GM12874 (cell line): ENCODE data around the gene DHRS7B.

Experiments used
- TF ChIP-seq, protein P1 (sequence below): IDR thresholded peaks from 2 replicates; pipeline ENCODE4 v1.5.1; 2011; ENCODE audit warnings: low read depth, mild to moderate bottlenecking, control low read depth, low read length, moderate library complexity; ENCODE audit not compliant: insufficient read depth

DHRS7B gene

DNA sequence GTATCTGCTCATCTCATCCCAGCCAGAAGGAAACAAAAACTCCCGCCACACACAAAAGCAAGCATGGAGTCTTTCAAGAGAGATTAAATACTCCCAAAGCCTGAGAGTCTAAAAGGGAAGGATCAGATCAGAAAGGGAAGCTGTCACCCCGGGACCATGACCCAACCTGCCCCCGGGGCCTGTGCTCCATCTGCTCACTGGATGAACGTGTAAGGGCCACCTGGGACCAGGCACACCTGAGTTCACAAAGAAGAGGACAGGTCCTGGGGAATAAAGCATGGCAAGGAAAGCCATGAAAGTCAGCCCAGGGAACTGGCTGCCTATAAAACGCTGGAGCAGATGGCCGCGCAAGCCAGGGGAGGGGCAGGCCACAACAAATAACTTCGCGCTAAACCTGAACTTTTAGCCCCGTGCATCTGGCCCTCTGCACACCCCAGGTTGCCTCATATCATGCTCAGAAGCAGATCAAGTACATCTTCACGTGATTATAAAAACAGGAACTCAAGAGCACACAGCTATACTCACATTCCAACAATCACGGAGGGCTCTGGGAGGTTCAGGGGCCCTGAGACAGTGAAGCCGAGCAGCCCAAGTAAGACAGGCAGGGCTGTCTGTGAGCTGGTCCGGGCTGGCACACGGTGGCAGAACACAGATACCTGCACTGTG, 83.8 kb downstream of the DHRS7B start:
- TF ChIP-seq, protein P1, sequence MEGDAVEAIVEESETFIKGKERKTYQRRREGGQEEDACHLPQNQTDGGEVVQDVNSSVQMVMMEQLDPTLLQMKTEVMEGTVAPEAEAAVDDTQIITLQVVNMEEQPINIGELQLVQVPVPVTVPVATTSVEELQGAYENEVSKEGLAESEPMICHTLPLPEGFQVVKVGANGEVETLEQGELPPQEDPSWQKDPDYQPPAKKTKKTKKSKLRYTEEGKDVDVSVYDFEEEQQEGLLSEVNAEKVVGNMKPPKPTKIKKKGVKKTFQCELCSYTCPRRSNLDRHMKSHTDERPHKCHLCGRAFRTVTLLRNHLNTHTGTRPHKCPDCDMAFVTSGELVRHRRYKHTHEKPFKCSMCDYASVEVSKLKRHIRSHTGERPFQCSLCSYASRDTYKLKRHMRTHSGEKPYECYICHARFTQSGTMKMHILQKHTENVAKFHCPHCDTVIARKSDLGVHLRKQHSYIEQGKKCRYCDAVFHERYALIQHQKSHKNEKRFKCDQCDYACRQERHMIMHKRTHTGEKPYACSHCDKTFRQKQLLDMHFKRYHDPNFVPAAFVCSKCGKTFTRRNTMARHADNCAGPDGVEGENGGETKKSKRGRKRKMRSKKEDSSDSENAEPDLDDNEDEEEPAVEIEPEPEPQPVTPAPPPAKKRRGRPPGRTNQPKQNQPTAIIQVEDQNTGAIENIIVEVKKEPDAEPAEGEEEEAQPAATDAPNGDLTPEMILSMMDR: no peak

DNA sequence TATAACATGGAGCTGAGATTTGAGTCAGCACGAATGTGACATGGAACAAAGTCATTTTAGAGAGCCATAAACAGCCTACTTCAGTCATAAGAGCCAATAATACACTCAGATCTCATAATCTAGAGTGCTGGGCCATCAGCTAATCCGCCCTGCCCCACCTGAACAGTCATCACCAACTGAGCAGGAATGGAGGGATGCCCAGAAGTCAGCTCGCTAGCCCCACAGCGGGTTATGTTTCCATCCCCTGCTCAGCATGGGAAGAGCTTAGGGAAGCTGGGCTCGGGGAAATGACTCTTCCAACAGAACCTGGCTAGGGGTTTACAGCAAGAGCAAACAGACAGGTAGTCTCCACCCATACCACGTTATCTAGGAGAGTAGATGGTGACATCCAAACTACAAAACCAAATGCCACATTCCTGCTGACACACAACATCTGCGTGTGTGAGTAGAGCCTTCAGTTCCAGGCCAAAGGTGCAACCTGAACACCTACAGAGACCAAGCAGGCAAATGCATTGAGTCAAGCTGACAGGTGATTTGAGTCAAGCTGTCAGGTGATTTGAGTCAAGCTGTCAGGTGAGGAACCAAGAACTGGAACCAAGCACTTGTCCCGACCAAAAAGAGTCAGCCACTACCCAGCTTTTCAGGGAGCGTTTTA, 85.2 kb downstream of the DHRS7B start:
- TF ChIP-seq, protein P1: no peak

DNA sequence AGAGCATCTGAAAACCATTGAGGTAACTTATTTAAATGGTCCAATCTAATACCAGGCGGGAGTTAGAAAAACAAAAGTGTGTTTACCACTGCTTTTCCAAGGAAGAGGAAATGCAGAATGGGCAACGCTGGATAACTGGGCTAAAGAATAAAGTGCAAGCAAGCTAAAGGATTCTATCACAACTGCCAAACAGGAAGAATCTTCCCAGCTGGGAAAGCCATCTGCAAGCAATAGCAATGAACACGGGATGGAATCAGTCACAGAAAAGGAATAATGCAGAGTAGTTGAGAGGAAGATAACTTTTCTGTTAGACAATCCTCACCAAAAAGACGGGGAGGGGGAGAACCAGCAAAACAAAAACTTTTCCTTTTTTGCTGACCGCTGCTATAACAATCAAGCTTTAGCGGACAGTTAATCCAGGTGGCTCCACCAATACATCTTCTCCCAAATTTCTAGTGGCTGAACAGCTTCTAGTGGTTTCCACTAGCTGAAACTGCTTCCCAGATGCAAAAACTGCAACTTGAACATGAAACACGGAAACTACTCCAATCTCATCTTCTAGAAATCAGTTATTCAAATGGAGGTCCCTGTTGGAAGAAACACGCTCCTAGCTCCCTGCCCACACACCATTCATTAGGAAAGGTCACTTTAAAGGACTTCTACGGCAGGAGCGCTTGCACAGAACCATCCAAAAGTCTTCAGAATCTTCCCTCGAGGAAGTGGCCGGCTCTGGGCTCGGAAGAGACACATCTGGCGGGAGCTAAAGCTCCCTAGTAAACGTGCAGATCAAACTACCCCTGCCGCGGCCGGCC, 86.3 kb downstream of the DHRS7B start:
- TF ChIP-seq, protein P1: no peak

DNA sequence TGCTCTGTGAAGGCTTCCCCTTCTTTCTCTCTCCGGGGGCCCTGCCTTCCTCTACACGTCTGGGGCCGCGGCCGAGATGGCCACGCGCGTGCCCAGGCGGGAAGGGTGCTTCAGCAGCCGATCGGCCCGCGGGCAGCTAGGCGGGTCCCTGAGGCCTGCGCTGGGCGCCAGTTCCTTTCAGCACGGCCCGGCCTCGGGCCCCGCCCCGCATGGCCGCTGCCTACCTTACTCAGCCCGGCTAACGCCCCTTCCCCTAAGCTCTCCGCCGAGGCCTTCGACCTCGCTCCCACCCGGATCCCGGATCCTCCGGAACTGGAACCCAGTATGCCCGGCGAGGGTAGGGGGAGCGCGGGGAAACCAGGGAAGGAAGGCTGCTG, 86.9 kb downstream of the DHRS7B start:
- TF ChIP-seq, protein P1: no peak

DNA sequence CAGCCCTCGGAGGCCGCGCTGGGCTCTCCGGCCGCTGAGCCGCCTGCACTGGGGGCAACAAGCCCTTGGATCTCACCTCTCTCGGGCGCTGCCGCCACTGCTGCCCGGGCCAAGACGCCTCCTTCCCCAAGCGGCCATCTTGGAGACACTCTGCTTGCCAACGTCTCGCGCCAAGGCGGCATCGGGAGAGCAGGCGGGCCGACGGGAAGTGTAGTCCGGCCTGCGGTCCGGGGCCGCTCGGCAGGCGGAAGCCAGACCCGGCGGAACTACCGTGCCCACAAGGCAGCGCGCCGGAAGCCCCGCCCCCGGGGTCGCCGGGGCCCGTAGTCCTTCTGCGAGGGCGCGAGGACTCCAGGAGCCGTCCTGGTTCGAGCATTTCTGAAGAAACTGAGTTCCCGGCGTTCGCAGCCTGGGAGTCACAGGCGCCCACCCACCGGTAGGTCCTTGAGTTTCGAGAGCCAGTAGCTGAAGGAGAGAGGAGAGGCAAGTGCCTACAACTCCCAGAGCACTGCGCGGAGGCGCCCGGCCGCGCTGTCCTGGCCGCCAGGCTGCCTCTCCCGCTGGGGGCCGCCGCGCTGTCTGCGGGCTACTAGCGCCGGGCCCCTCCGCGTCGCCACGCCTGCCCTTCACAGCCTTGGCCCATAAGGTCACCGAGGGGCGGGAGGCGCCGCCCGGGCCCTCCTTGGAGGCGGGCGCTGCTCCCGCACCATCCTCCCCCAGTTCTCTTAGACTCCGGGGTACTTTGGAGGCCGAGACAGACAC, 87.4 kb downstream of the DHRS7B start, which contains the start of gene TMEM11:
Gene TMEM11, minus strand, starts transcription at position 147 of the 762 bp plus-strand sequence. Its CDS starts 9 bp downstream, at position 138.
- TF ChIP-seq, protein P1: 0 out of 2 replicates have a peak, but pooled peaks have one; percentile 10

DNA sequence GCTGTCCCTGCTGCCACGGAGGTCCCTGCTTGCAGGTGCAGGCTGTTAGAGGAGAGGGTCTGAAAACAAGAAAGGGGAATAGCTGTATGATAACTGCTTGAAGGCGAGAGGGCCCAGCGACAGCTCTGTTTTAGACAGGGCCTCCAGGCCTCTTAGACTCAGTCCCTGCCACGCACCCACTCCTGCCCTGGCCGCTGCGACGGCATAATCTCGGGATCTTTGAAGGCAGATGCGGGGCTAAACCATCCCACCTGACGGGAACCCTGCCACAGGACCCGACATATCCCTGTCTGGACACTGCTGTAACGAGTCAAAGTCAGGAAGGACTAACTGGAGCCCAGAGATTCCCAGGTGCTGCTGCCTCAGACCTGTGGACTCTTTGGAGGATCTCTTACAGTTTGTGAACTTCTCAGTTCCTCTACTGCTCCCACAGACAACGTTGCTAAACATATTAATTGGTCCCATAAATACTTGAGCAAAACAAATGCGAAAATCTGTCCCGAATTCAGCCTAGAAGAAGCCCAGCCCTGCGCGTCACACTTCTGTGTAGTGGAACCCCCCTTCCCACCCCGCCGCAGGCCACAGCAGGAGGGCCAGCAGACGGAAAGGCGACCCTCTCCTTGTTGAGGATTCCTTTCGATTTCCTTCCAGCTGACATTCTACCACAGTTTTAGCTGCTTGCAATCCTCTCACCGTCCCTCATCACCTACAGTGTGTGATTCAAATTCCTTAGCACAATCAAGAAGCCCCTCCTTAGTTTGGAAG, 88.2 kb downstream of the DHRS7B start:
- TF ChIP-seq, protein P1: no peak
